Uterus (tissue), 4 donors: ENCODE data around the gene CACNA2D1. TPM values are rescaled to one million over a fixed set of nuclear protein-coding genes. Genes with fewer than 3 reads are reported as not detected.

Source experiments
- DNase-seq, 2 donors: peaks; one replicate each; pipeline ENCODE4 v3.0.0-alpha.2; 2019 to 2020
- H3K27ac ChIP-seq, 2 donors: fragments of 200-600 bp; sonication (generic); 1 replicate in 1 of 2; 2 replicates in 1 of 2; pipeline ENCODE4 v1.5.1; 2016 to 2018
- H3K27me3 ChIP-seq, 2 donors: fragments of 200-600 bp; sonication (generic); one replicate each; pipeline ENCODE4 v1.5.1; 2018 to 2019; ENCODE audit warnings: control low read depth in 1 of 2
- H3K36me3 ChIP-seq, 2 donors: fragments of 200-600 bp; sonication (generic); one replicate each; pipeline ENCODE4 v1.5.1; 2019; ENCODE audit warnings: control low read depth in 1 of 2
- H3K4me1 ChIP-seq, 2 donors: fragments of 200-600 bp; sonication (generic); one replicate each; pipeline ENCODE4 v1.5.1; 2018 to 2019; ENCODE audit warnings: control low read depth in 1 of 2
- H3K4me3 ChIP-seq, 2 donors: fragments of 200-600 bp; sonication (generic); 1 replicate in 1 of 2; 2 replicates in 1 of 2; pipeline ENCODE4 v1.5.1; 2018 to 2019; ENCODE audit warnings: mild to moderate bottlenecking in 1 of 2
- H3K9me3 ChIP-seq, 2 donors: fragments of 200-600 bp; sonication (generic); one replicate each; pipeline ENCODE4 v1.5.1; 2019; ENCODE audit warnings: control low read depth in 1 of 2
- CTCF ChIP-seq, 4 experiments: fragments of 200-600 bp in 2 of 4; fragments of 450-650 bp in 2 of 4; sonication (generic) in 2 of 4; IDR thresholded peaks; one replicate each; pipeline ENCODE4 v1.5.1; 2016 to 2019; ENCODE audit warnings: antibody characterized with exemption in 4 of 4, mild to moderate bottlenecking in 2 of 4, moderate library complexity in 1 of 4
- POLR2A ChIP-seq, 2 donors: fragments of 450-650 bp; IDR thresholded peaks; one replicate each; pipeline ENCODE4 v1.6.1; 2016; ENCODE audit warnings: antibody characterized with exemption in 2 of 2, mild to moderate bottlenecking in 1 of 2, moderate library complexity in 1 of 2
- intact Hi-C: fragments of 100-400 bp; cut with DNase I; formaldehyde crosslinking; loops from one replicate; pipeline ENCODE4 v1.15.1; 2023; ENCODE audit warnings: low total_unique reads
- total RNA-seq, 4 donors: library from RNA; depleted of rRNA in 3 of 4; stranded (reverse); fragments of >200 nt in 3 of 4; gene quantifications; one replicate each; pipeline versions ENCODE4 v1.1.0 to v1.2.4, GENCODE V29; 2014 to 2023
- donor health status: DM: yes; HTN: yes; CAD: no.

CACNA2D1 gene
- total RNA-seq, 4 donors from 2014 or later: 30.1 to 54.1 (median 43.6) TPM

- Histone ChIP-seq H3K27me3 (no peaks in the 10 kb centered on the region), H3K4me1 (no peaks in the 10 kb centered on the region), H3K4me3 (no peak overlapping the region), H3K27ac (no peak overlapping the region), H3K9me3 (no peaks in the 10 kb centered on the region), H3K36me3 (no peaks in the 10 kb centered on the region)
- no peak for TF ChIP-seq CTCF (IDR thresholded peaks at IDR 0.05)
- TF ChIP-seq POLR2A (IDR thresholded peaks at IDR 0.05): no peak
- intact Hi-C loops: no loop called here
- DNase-seq: no peak
Observed at GRCh38 chr7:82091126-82091684, 352.4 kb downstream of the CACNA2D1 start.

GRCh38 chr7:82087099-82087498 lies 356.5 kb downstream of the CACNA2D1 start:
- DNase-seq: no peak
- no peaks in the 10 kb centered on the region for H3K36me3 ChIP-seq
- no peak overlapping the region for H3K4me3 ChIP-seq
- H3K27ac ChIP-seq: no peak overlapping the region
- no peaks in the 10 kb centered on the region for H3K4me1 ChIP-seq
- TF ChIP-seq POLR2A (IDR thresholded peaks at IDR 0.05): no peak
- no peak for TF ChIP-seq CTCF (IDR thresholded peaks at IDR 0.05)
- no peaks in the 10 kb centered on the region for H3K27me3 ChIP-seq
- H3K9me3 ChIP-seq: no peaks in the 10 kb centered on the region
- intact Hi-C loops: no loop called here

GRCh38 chr7:82085116-82085515 lies 358.5 kb downstream of the CACNA2D1 start:
- H3K4me1 ChIP-seq: no peaks in the 10 kb centered on the region
- H3K9me3 ChIP-seq: no peaks in the 10 kb centered on the region
- H3K36me3 ChIP-seq: no peaks in the 10 kb centered on the region
- intact Hi-C loops: no loop called here
- DNase-seq: no peak
- H3K4me3 ChIP-seq: no peak overlapping the region
- no peak for TF ChIP-seq CTCF (IDR thresholded peaks at IDR 0.05)
- TF ChIP-seq POLR2A (IDR thresholded peaks at IDR 0.05): no peak
- H3K27ac ChIP-seq: no peak overlapping the region
- H3K27me3 ChIP-seq: no peaks in the 10 kb centered on the region

- DNase-seq: no peak
- H3K4me3 ChIP-seq: no peak overlapping the region
- TF ChIP-seq POLR2A (IDR thresholded peaks at IDR 0.05): no peak
- no peak for TF ChIP-seq CTCF (IDR thresholded peaks at IDR 0.05)
- H3K9me3 ChIP-seq: no peaks in the 10 kb centered on the region
- intact Hi-C loops: no loop called here
- H3K27me3 ChIP-seq: no peaks in the 10 kb centered on the region
- H3K36me3 ChIP-seq: no peaks in the 10 kb centered on the region
- H3K4me1 ChIP-seq: no peaks in the 10 kb centered on the region
- no peak overlapping the region for H3K27ac ChIP-seq
Observed at GRCh38 chr7:82081644-82082224, 361.8 kb downstream of the CACNA2D1 start.

GRCh38 chr7:82080254-82080927 lies 363.2 kb downstream of the CACNA2D1 start:
- Histone ChIP-seq H3K9me3 (no peaks in the 10 kb centered on the region), H3K27ac (no peak overlapping the region), H3K27me3 (no peaks in the 10 kb centered on the region), H3K36me3 (no peaks in the 10 kb centered on the region), H3K4me3 (no peak overlapping the region), H3K4me1 (no peaks in the 10 kb centered on the region)
- intact Hi-C loops: no loop called here
- DNase-seq: no peak
- TF ChIP-seq POLR2A (IDR thresholded peaks at IDR 0.05) (no peak), CTCF (IDR thresholded peaks at IDR 0.05) (no peak)
